K562 (cell line): ENCODE results near the gene INSM2. TPM values are rescaled to one million over a fixed set of nuclear protein-coding genes. Genes with fewer than 3 reads are reported as not detected.

Source experiments
- PML ChIP-seq: IDR thresholded peaks from 2 replicates; pipeline ENCODE4 v1.6.1; 2012; ENCODE audit warnings: low read length, inconsistent platforms
- RBM22 ChIP-seq: fragments of 200-400 bp; formaldehyde crosslinking; IDR thresholded peaks from 2 replicates; pipeline ENCODE4 v1.6.1; 2018; ENCODE audit warnings: low read length, low read depth; ENCODE audit not compliant: poor library complexity, severe bottlenecking
- TEAD4 ChIP-seq, 2 experiments: sonication (generic) in 1 of 2; formaldehyde crosslinking in 1 of 2; IDR thresholded peaks; 2 replicates each; pipeline versions ENCODE4 v1.6.1 to v1.8.0; 2012 to 2022; ENCODE audit warnings: borderline replicate concordance in 1 of 2, inconsistent platforms in 1 of 2, low read length in 1 of 2, mild to moderate bottlenecking in 1 of 2, missing genetic modification reagents in 1 of 2
- ZNF239 ChIP-seq: fragments of 250-450 bp; sonication (Bioruptor Pico); IDR thresholded peaks from 2 replicates; pipeline ENCODE4 v1.4.0; 2020; ENCODE audit warnings: mild to moderate bottlenecking
- polyA plus RNA-seq, 8 experiments: library from polyadenylated mRNA; depleted of rRNA in 4 of 8; stranded (reverse) in 5 of 8; unstranded in 3 of 8; fragments of >200 nt; fragmentation: Nextera tagmentation in 2 of 8; fragmentation: Illumina TruSeq in 1 of 8; extraction: Ambion mirVana in 2 of 8; extraction: Trizol in 1 of 8; gene quantifications; 2 replicates each; pipeline versions ENCODE4 v1.2.1 to v1.2.3, GENCODE V29; 2011 to 2014; ENCODE audit warnings: inconsistent platforms in 1 of 8, missing spikeins in 1 of 8
- total RNA-seq, 7 experiments: library from RNA; depleted of rRNA in 6 of 7; stranded (reverse); fragments of >200 nt in 6 of 7; fragmentation: Illumina TruSeq in 2 of 7; extraction: Trizol in 2 of 7; gene quantifications; 2 replicates each; pipeline versions ENCODE4 v1.2.1 to v1.2.3, GENCODE V29; 2011 to 2021; ENCODE audit warnings: low replicate concordance in 1 of 7
- TF ChIP-seq, protein P1 (sequence below): fragments of 450-650 bp; IDR thresholded peaks from 2 replicates; pipeline ENCODE4 v1.6.1; 2016; ENCODE audit warnings: mild to moderate bottlenecking, moderate library complexity

Gene INSM2
- total and polyA plus RNA-seq, 9 of the 15 experiments (the other 6 are each of a cell fraction or from before 2014, with no cell fraction given): not detected

DNA sequence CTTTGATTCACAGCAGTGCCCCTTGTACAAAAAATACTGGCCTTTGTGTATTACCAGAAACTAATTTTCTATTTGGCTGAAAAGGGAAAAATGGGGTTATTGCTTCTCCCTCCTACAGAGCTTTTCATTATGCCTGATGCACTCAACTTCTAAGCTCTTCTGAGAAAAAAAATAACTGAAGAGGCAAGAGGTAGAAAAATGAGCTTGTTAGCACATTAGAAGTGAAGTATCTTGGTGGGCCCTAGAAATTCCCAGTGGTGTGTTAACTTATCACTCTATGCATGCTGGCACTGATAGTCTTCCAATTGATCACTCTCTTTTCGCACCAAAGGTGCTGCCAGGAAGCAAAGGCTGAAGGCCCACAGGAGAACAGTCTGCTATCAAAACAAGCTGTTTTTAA lies 17.1 kb downstream of the INSM2 start (continued):
- TF ChIP-seq, protein P1, sequence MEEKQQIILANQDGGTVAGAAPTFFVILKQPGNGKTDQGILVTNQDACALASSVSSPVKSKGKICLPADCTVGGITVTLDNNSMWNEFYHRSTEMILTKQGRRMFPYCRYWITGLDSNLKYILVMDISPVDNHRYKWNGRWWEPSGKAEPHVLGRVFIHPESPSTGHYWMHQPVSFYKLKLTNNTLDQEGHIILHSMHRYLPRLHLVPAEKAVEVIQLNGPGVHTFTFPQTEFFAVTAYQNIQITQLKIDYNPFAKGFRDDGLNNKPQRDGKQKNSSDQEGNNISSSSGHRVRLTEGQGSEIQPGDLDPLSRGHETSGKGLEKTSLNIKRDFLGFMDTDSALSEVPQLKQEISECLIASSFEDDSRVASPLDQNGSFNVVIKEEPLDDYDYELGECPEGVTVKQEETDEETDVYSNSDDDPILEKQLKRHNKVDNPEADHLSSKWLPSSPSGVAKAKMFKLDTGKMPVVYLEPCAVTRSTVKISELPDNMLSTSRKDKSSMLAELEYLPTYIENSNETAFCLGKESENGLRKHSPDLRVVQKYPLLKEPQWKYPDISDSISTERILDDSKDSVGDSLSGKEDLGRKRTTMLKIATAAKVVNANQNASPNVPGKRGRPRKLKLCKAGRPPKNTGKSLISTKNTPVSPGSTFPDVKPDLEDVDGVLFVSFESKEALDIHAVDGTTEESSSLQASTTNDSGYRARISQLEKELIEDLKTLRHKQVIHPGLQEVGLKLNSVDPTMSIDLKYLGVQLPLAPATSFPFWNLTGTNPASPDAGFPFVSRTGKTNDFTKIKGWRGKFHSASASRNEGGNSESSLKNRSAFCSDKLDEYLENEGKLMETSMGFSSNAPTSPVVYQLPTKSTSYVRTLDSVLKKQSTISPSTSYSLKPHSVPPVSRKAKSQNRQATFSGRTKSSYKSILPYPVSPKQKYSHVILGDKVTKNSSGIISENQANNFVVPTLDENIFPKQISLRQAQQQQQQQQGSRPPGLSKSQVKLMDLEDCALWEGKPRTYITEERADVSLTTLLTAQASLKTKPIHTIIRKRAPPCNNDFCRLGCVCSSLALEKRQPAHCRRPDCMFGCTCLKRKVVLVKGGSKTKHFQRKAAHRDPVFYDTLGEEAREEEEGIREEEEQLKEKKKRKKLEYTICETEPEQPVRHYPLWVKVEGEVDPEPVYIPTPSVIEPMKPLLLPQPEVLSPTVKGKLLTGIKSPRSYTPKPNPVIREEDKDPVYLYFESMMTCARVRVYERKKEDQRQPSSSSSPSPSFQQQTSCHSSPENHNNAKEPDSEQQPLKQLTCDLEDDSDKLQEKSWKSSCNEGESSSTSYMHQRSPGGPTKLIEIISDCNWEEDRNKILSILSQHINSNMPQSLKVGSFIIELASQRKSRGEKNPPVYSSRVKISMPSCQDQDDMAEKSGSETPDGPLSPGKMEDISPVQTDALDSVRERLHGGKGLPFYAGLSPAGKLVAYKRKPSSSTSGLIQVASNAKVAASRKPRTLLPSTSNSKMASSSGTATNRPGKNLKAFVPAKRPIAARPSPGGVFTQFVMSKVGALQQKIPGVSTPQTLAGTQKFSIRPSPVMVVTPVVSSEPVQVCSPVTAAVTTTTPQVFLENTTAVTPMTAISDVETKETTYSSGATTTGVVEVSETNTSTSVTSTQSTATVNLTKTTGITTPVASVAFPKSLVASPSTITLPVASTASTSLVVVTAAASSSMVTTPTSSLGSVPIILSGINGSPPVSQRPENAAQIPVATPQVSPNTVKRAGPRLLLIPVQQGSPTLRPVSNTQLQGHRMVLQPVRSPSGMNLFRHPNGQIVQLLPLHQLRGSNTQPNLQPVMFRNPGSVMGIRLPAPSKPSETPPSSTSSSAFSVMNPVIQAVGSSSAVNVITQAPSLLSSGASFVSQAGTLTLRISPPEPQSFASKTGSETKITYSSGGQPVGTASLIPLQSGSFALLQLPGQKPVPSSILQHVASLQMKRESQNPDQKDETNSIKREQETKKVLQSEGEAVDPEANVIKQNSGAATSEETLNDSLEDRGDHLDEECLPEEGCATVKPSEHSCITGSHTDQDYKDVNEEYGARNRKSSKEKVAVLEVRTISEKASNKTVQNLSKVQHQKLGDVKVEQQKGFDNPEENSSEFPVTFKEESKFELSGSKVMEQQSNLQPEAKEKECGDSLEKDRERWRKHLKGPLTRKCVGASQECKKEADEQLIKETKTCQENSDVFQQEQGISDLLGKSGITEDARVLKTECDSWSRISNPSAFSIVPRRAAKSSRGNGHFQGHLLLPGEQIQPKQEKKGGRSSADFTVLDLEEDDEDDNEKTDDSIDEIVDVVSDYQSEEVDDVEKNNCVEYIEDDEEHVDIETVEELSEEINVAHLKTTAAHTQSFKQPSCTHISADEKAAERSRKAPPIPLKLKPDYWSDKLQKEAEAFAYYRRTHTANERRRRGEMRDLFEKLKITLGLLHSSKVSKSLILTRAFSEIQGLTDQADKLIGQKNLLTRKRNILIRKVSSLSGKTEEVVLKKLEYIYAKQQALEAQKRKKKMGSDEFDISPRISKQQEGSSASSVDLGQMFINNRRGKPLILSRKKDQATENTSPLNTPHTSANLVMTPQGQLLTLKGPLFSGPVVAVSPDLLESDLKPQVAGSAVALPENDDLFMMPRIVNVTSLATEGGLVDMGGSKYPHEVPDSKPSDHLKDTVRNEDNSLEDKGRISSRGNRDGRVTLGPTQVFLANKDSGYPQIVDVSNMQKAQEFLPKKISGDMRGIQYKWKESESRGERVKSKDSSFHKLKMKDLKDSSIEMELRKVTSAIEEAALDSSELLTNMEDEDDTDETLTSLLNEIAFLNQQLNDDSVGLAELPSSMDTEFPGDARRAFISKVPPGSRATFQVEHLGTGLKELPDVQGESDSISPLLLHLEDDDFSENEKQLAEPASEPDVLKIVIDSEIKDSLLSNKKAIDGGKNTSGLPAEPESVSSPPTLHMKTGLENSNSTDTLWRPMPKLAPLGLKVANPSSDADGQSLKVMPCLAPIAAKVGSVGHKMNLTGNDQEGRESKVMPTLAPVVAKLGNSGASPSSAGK: no peak
- TF ChIP-seq RBM22: no peak
- no peak for TF ChIP-seq PML
- no peak for TF ChIP-seq TEAD4 (IDR thresholded peaks at IDR 0.05; ENCODE audit: low read length)
- TF ChIP-seq TEAD4 (CRISPR knock-in tag; IDR thresholded peaks at IDR 0.05; ENCODE audit: borderline replicate concordance): no peak
- TF ChIP-seq ZNF239 (CRISPR knock-in tag): no peak
- TF ChIP-seq, all 486 proteins: peak for 0
